ENCODE data around the gene DDX55.
A peak's percentile ranks its signal among the peaks of the same experiment; 100 is the strongest.

Gene DDX55

DNA sequence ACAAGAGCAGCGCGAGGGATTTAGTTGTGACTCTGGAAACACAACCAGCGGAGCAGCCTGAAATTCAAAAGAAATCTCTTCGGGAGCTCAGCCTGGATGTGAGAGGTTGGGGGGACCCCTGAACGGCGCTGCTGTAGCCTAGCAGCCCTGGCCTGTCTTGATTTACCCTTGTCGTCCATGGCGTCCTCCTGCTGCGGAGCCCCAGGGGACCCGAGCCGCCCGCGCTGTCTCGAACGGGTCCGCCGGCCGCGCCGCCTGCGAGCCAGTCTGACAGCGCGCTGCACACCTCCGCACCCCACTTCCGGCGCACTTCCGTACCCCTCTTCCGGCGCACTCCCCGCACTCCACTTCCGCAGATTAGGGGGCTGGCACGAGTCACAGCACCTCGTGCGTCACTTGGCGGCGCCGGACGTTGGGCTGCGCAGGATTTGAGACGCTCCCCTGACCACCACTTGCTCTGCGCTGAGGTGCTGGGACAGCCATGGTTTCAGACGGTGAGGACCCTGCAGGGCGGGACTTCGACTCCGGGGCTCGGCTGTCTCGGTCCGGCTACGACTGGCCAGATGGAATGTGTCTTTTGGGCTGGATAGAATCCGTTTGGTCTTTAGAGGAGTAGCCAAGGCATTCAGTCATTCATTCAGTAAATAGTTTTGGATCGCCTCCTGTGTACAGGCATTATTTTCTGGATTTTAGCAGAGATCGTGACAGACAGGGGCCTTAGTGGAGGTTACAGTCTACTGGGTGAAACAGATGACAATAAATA is 31.7 kb downstream of the DDX55 start, which contains the start of the genes EIF2B1 and GTF2H3:
TSS of gene EIF2B1 (minus strand) at position 308 of the 763 bp plus-strand sequence. CDS start at position 179, 129 bp downstream.
TSS of gene GTF2H3 (plus strand) at position 451 of the 763 bp plus-strand sequence. CDS start at position 482, 31 bp downstream.
- TF ChIP-seq, protein P1, sequence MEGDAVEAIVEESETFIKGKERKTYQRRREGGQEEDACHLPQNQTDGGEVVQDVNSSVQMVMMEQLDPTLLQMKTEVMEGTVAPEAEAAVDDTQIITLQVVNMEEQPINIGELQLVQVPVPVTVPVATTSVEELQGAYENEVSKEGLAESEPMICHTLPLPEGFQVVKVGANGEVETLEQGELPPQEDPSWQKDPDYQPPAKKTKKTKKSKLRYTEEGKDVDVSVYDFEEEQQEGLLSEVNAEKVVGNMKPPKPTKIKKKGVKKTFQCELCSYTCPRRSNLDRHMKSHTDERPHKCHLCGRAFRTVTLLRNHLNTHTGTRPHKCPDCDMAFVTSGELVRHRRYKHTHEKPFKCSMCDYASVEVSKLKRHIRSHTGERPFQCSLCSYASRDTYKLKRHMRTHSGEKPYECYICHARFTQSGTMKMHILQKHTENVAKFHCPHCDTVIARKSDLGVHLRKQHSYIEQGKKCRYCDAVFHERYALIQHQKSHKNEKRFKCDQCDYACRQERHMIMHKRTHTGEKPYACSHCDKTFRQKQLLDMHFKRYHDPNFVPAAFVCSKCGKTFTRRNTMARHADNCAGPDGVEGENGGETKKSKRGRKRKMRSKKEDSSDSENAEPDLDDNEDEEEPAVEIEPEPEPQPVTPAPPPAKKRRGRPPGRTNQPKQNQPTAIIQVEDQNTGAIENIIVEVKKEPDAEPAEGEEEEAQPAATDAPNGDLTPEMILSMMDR (IDR thresholded peaks at IDR 0.05; ENCODE audit: borderline replicate concordance, control extremely low read depth, extremely low read depth, insufficient read depth, missing control alignments): no peak
- peak; percentile 99 for DNase-seq (ENCODE audit: low spot score)
- in situ Hi-C loops (cut with MboI; ENCODE audit: low sequenced_read_pairs, unreplicated experiment): no loop called here

DNA sequence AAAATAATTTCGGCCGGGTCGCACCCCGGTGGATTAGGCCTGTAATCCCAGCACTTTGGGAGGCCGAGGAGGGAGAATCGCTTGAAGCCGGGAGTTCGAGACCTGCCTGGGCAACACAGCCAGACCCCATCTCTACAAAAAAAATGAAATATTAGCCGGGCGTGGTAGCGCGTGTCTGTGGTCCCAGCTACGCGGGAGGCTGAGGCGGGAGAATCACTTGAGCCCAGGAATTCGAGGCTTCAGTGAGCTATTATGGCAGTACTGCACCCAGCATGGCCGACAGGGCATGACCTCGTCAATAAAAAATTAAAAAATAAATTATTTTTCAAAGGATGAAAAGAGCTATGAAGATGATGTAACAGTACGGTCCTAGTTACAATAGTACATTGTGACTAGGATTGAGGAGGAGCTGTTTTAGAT is 32.3 kb downstream of the DDX55 start:
- in situ Hi-C loops (cut with MboI; ENCODE audit: low sequenced_read_pairs, unreplicated experiment): no loop called here
- TF ChIP-seq, protein P1 (IDR thresholded peaks at IDR 0.05; ENCODE audit: borderline replicate concordance, control extremely low read depth, extremely low read depth, insufficient read depth, missing control alignments): no peak
- DNase-seq (ENCODE audit: low spot score): no peak

DNA sequence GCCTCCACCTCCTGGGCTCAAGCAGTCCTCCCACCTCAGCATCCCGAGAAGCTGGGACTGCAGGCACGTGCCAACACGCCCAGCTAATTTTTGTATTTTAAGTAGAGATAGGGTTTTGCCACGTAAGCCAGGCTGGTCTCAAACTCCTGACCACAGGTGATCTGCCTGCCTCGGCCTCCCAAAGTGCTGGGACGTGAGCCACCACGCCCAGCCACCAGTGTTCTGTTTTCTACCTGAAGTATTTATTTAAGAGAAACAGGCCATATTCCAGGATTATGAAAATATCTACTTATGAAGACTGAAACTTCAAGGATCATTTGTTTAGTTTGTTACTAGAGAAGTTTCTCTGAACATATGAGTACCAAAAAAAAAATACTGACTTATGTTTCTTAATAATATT is 42.0 kb downstream of the DDX55 start:
- DNase-seq (ENCODE audit: low spot score): no peak
- in situ Hi-C loops (cut with MboI; ENCODE audit: low sequenced_read_pairs, unreplicated experiment): no loop called here
- TF ChIP-seq, protein P1 (IDR thresholded peaks at IDR 0.05; ENCODE audit: borderline replicate concordance, control extremely low read depth, extremely low read depth, insufficient read depth, missing control alignments): no peak

DNA sequence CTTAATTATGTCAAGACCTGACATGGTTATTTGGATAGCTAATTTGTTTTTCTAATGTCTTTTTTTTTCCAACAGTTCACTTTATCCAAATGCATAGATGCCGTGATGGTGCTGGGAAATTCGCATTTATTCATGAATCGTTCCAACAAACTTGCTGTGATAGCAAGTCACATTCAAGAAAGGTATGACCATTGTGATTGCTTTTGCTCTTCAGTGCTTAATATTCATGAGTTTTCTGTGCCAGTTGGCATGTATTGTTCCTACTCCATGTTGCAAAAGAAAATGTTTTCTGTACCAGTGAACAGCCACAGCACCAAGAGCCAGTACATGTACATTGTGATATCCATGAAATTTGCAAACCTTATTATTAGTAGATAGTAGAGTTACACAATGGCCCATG is 43.5 kb downstream of the DDX55 start:
- in situ Hi-C loops (cut with MboI; ENCODE audit: low sequenced_read_pairs, unreplicated experiment): no loop called here
- TF ChIP-seq, protein P1 (IDR thresholded peaks at IDR 0.05; ENCODE audit: borderline replicate concordance, control extremely low read depth, extremely low read depth, insufficient read depth, missing control alignments): no peak
- DNase-seq (ENCODE audit: low spot score): no peak

DNA sequence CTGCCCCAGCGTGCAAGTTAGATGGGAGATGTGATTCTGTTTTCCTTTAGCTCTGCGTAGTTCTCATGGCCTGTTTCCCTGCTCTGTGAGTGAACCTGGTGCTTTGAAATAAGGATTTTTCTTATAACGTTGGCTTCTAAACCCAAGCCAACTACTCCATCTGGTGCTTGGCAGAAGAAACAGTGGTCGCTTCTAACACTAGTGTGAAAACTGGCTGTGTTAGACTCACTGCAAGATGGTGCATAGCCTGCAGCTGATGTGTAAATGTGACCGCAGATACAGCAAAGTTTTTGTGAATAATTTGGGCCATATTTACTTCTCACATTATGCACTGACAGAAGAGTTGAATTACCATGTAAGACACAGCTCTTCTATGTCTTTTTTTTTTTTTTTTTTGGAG is 44.0 kb downstream of the DDX55 start:
- no peak for DNase-seq (ENCODE audit: low spot score)
- TF ChIP-seq, protein P1 (IDR thresholded peaks at IDR 0.05; ENCODE audit: borderline replicate concordance, control extremely low read depth, extremely low read depth, insufficient read depth, missing control alignments): no peak
- in situ Hi-C loops (cut with MboI; ENCODE audit: low sequenced_read_pairs, unreplicated experiment): no loop called here

DNA sequence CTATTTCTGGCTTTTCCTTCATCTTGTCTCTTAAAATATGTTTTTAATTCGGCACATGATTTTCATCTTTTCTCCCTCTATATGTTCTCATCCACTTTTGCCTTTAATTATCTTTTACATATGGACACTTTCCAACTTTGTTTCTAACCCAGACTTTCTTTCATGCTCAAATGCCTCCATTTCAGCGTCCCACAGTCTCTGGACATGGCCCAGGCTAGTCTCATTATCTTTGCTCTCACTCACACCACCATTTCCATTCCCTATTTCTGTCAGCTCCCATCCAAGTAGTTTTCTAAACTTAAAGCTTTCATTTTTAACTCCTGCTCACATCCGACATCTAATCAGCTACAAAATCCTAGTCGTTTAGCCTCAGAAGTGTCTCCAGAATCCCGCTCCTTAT is 46.5 kb downstream of the DDX55 start:
- DNase-seq (ENCODE audit: low spot score): no peak
- in situ Hi-C loops (cut with MboI; ENCODE audit: low sequenced_read_pairs, unreplicated experiment): no loop called here
- TF ChIP-seq, protein P1 (IDR thresholded peaks at IDR 0.05; ENCODE audit: borderline replicate concordance, control extremely low read depth, extremely low read depth, insufficient read depth, missing control alignments): no peak

All from GM13976 (cell line).